DOHH2 (cell line): Measurements from ENCODE around the gene KIAA1671.

Experiments
- H3F3A ChIP-seq: fragments of 200-600 bp; sonication (generic), shearing (Covaris generic); 2 replicates; pipeline ENCODE4 v1.6.0; 2016; ENCODE audit warnings: antibody characterized with exemption, mild to moderate bottlenecking; ENCODE audit not compliant: control insufficient read depth, insufficient read depth
- H3K27ac ChIP-seq: fragments of 200-600 bp; sonication (generic); 2 replicates; pipeline ENCODE4 v1.5.1; 2014; ENCODE audit warnings: low read depth, mild to moderate bottlenecking, low read length, moderate library complexity
- H3K27me3 ChIP-seq: fragments of 200-600 bp; sonication (generic); 2 replicates; pipeline ENCODE4 v1.6.1; 2014; ENCODE audit warnings: mild to moderate bottlenecking, low read length, mixed read lengths; ENCODE audit not compliant: control insufficient read depth
- H3K36me3 ChIP-seq: fragments of 200-600 bp; sonication (generic); 2 replicates; pipeline ENCODE4 v1.6.1; 2014; ENCODE audit warnings: mild to moderate bottlenecking, low read length, moderate library complexity, mixed read lengths; ENCODE audit not compliant: control insufficient read depth
- H3K4me1 ChIP-seq: fragments of 200-600 bp; sonication (generic); 2 replicates; pipeline ENCODE4 v1.6.1; 2014; ENCODE audit warnings: mild to moderate bottlenecking, low read length, mixed read lengths; ENCODE audit not compliant: control insufficient read depth
- H3K4me2 ChIP-seq: fragments of 200-600 bp; sonication (generic); 2 replicates; pipeline ENCODE4 v1.6.0; 2014; ENCODE audit warnings: mild to moderate bottlenecking, low read length, moderate library complexity
- H3K4me3 ChIP-seq: fragments of 200-600 bp; sonication (generic); 2 replicates; pipeline ENCODE4 v1.5.1; 2014; ENCODE audit warnings: mild to moderate bottlenecking, low read length, mixed read lengths
- H3K79me2 ChIP-seq: fragments of 200-600 bp; sonication (generic); 2 replicates; pipeline ENCODE4 v1.6.1; 2014; ENCODE audit warnings: mild to moderate bottlenecking, low read length, mixed read lengths; ENCODE audit not compliant: control insufficient read depth
- H3K9me2 ChIP-seq: fragments of 200-600 bp; sonication (generic); replicated peaks from 2 replicates; pipeline ENCODE4 v1.6.1; 2014; ENCODE audit warnings: mild to moderate bottlenecking, low read length, mixed read lengths; ENCODE audit not compliant: control insufficient read depth
- H3K9me3 ChIP-seq: fragments of 200-600 bp; sonication (generic); 2 replicates; pipeline ENCODE4 v1.6.1; 2014; ENCODE audit warnings: antibody characterized with exemption, low read length, mixed read lengths; ENCODE audit not compliant: control insufficient read depth, insufficient read depth
- H4K20me1 ChIP-seq: fragments of 200-600 bp; sonication (generic); 2 replicates; pipeline ENCODE4 v1.6.0; 2014; ENCODE audit warnings: low read depth, mild to moderate bottlenecking, antibody characterized with exemption, low read length, moderate library complexity; ENCODE audit not compliant: control insufficient read depth, insufficient read depth
- CTCF ChIP-seq: fragments of 200-600 bp; sonication (generic); IDR thresholded peaks from one replicate; pipeline ENCODE4 v1.5.1; 2014; ENCODE audit warnings: antibody characterized with exemption, mild to moderate bottlenecking, low read depth, low read length; ENCODE audit not compliant: poor library complexity, severe bottlenecking
- EZH2phosphoT487 ChIP-seq: fragments of 200-600 bp; sonication (generic); IDR thresholded peaks from 2 replicates; pipeline ENCODE4 v1.6.1; 2017; ENCODE audit warnings: borderline replicate concordance, mild to moderate bottlenecking, antibody characterized with exemption, low read length, moderate library complexity, mixed read lengths

KIAA1671 gene

GRCh38 chr22:24997023-24997422 is 44.5 kb downstream of the KIAA1671 start:
- H3F3A ChIP-seq: no peaks in the 10 kb centered on the region
- H3K27me3 ChIP-seq: no peaks in the 10 kb centered on the region
- no peaks in the 10 kb centered on the region for H3K9me3 ChIP-seq
- H3K9me2 ChIP-seq: no peaks in the 10 kb centered on the region
- no peak overlapping the region for H3K27ac ChIP-seq
- H3K4me1 ChIP-seq: no peaks in the 10 kb centered on the region
- no peaks in the 10 kb centered on the region for H3K36me3 ChIP-seq
- H4K20me1 ChIP-seq: no peaks in the 10 kb centered on the region
- H3K4me3 ChIP-seq: no peak overlapping the region
- TF ChIP-seq CTCF: no peak
- H3K4me2 ChIP-seq: no peak overlapping the region
- H3K79me2 ChIP-seq: no peaks in the 10 kb centered on the region

DNA sequence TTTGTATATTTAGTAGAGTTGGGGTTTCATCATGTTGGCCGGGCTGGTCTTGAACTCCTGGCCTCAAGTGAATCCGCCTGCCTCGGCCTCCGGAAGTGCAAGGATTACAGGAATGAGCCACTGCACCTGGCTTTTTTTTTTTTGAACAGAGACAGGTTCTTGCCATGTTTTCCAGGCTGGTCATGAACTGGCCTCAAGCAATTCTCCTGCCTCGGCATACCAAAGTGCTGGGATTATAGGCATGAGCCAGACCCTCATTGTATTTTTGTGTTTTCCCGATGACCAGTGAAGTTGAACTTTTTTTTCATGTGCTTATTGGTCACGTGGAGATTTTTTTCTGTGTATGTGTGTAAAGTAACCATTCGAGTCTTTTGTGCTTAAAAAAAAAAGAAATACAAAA is 48.2 kb downstream of the KIAA1671 start:
- Histone ChIP-seq H3K36me3 (no peaks in the 10 kb centered on the region), H3K27ac (no peak overlapping the region), H3K79me2 (no peaks in the 10 kb centered on the region), H4K20me1 (no peaks in the 10 kb centered on the region), H3K4me2 (no peak overlapping the region), H3K27me3 (no peaks in the 10 kb centered on the region), H3F3A (no peaks in the 10 kb centered on the region), H3K4me1 (no peaks in the 10 kb centered on the region), H3K9me2 (no peaks in the 10 kb centered on the region), H3K4me3 (no peak overlapping the region), H3K9me3 (no peaks in the 10 kb centered on the region)
- TF ChIP-seq EZH2phosphoT487 (no peak), CTCF (no peak)

GRCh38 chr22:25002241-25002985 is 49.9 kb downstream of the KIAA1671 start:
- Histone ChIP-seq H3K27me3 (no peaks in the 10 kb centered on the region), H3K4me3 (no peak overlapping the region), H3K4me1 (no peaks in the 10 kb centered on the region), H3K27ac (no peak overlapping the region), H3K79me2 (no peaks in the 10 kb centered on the region), H3K9me3 (no peaks in the 10 kb centered on the region), H3K9me2 (no peaks in the 10 kb centered on the region), H4K20me1 (no peaks in the 10 kb centered on the region), H3F3A (no peaks in the 10 kb centered on the region), H3K36me3 (no peaks in the 10 kb centered on the region), H3K4me2 (no peak overlapping the region)
- TF ChIP-seq CTCF: no peak
- TF ChIP-seq EZH2phosphoT487: no peak
